HEK293 (cell line): ENCODE measurements around the gene AATK.

Experiments
- CTCF ChIP-seq: fragments of 450-650 bp; formaldehyde crosslinking; IDR thresholded peaks from 2 replicates; pipeline ENCODE4 v1.5.1; 2016; ENCODE audit warnings: missing biosample characterization, missing genetic modification characterization
- PRDM10 ChIP-seq: fragments of 450-650 bp; formaldehyde crosslinking; IDR thresholded peaks from 2 replicates; pipeline ENCODE4 v1.5.1; 2016; ENCODE audit warnings: missing biosample characterization, missing genetic modification characterization
- SCRT1 ChIP-seq: fragments of 450-650 bp; formaldehyde crosslinking; IDR thresholded peaks from 2 replicates; pipeline ENCODE4 v1.5.1; 2016; ENCODE audit warnings: missing biosample characterization, missing genetic modification characterization, borderline replicate concordance
- YY1 ChIP-seq: fragments of 450-650 bp; formaldehyde crosslinking; IDR thresholded peaks from 2 replicates; pipeline ENCODE4 v1.5.1; 2018; ENCODE audit warnings: missing biosample characterization, missing genetic modification characterization
- ZNF202 ChIP-seq: fragments of 450-650 bp; formaldehyde crosslinking; IDR thresholded peaks from 2 replicates; pipeline ENCODE4 v1.5.1; 2016; ENCODE audit warnings: missing biosample characterization, missing genetic modification characterization, borderline replicate concordance
- ZNF214 ChIP-seq: fragments of 450-650 bp; formaldehyde crosslinking; IDR thresholded peaks from 2 replicates; pipeline ENCODE4 v1.5.1; 2017; ENCODE audit warnings: missing biosample characterization, mild to moderate bottlenecking, missing genetic modification characterization, borderline replicate concordance
- ZNF404 ChIP-seq: fragments of 450-650 bp; formaldehyde crosslinking; IDR thresholded peaks from 2 replicates; pipeline ENCODE4 v1.5.1; 2017; ENCODE audit warnings: missing biosample characterization, missing genetic modification characterization
- ZNF571 ChIP-seq: fragments of 450-650 bp; formaldehyde crosslinking; IDR thresholded peaks from 2 replicates; pipeline ENCODE4 v1.5.0; 2017; ENCODE audit warnings: missing biosample characterization, missing genetic modification characterization
- ZNF660 ChIP-seq: fragments of 450-650 bp; IDR thresholded peaks from 2 replicates; pipeline ENCODE4 v1.5.1; 2018; ENCODE audit warnings: missing biosample characterization, mild to moderate bottlenecking, missing genetic modification characterization
- ZNF677 ChIP-seq: fragments of 450-650 bp; IDR thresholded peaks from 2 replicates; pipeline ENCODE4 v1.5.0; 2018; ENCODE audit warnings: missing biosample characterization, mild to moderate bottlenecking, missing genetic modification characterization, moderate library complexity

- TF ChIP-seq ZNF404 (tag by site-specific recombination): no peak
- no peak for TF ChIP-seq ZNF571 (tag by site-specific recombination)
- TF ChIP-seq PRDM10 (tag by site-specific recombination): no peak
- TF ChIP-seq CTCF (tag by site-specific recombination): no peak; the same call in 1 of the 2 replicates
- no peak for TF ChIP-seq ZNF677 (tag by site-specific recombination)
- no peak for TF ChIP-seq ZNF214 (tag by site-specific recombination)
- TF ChIP-seq YY1 (tag by site-specific recombination): no peak
- TF ChIP-seq SCRT1 (tag by site-specific recombination): no peak
- no peak for TF ChIP-seq ZNF660
- TF ChIP-seq ZNF202 (tag by site-specific recombination): no peak
Observed at GRCh38 chr17:81200695-81201580, 34.9 kb upstream of the AATK start.
